Chondrocyte (in vitro differentiated cells): ENCODE results near the gene ASB3. TPM values are rescaled to one million over a fixed set of nuclear protein-coding genes. Genes with fewer than 3 reads are reported as not detected.
"Not testable (repeated sequence)": the region's sequence is repeated elsewhere in the genome, so short reads cannot be mapped to it uniquely, and the experiment has no call there.

ENCODE experiments used
- DNase-seq: peaks from one replicate; pipeline ENCODE4 v3.0.0; 2021; ENCODE audit warnings: mixed read lengths, low spot score
- H3K27ac Mint-ChIP-seq: one replicate; pipeline ENCODE4 v1.8.0; 2021; ENCODE audit warnings: mild to moderate bottlenecking, moderate library complexity, mixed read lengths; ENCODE audit not compliant: unreplicated experiment
- H3K27me3 Mint-ChIP-seq: 2 replicates; pipeline ENCODE4 v1.8.0; 2021; ENCODE audit warnings: low read depth, mixed read lengths
- H3K36me3 Mint-ChIP-seq: 2 replicates; pipeline ENCODE4 v1.8.0; 2021; ENCODE audit warnings: low read depth, mixed read lengths
- H3K4me1 Mint-ChIP-seq: 2 replicates; pipeline ENCODE4 v1.8.0; 2021; ENCODE audit warnings: low read depth, mild to moderate bottlenecking, mixed read lengths
- H3K4me3 Mint-ChIP-seq: one replicate; pipeline ENCODE4 v1.8.0; 2021; ENCODE audit warnings: mild to moderate bottlenecking, moderate library complexity, mixed read lengths; ENCODE audit not compliant: unreplicated experiment
- H3K9me3 Mint-ChIP-seq: 2 replicates; pipeline ENCODE4 v1.8.0; 2021; ENCODE audit warnings: low read depth, mixed read lengths
- CTCF ChIP-seq: fragments of 200-600 bp; sonication (generic); IDR thresholded peaks from 2 replicates; pipeline ENCODE4 v1.5.0; 2021; ENCODE audit warnings: antibody characterized with exemption, mild to moderate bottlenecking, moderate library complexity
- total RNA-seq: library from RNA; stranded (reverse); gene quantifications from 3 replicates; pipeline ENCODE4 v1.2.1, GENCODE V29; 2021

Gene ASB3
- total RNA-seq, 1 donor from 2014 or later = 20.9 TPM

- Mint-ChIP-seq H3K27me3 (no peaks in the 10 kb centered on the region), H3K36me3 (peaks cover 12% of the 10 kb centered on the region), H3K27ac (no peak overlapping the region), H3K4me1 (peaks cover 8% of the 10 kb centered on the region), H3K9me3 (no peaks in the 10 kb centered on the region), H3K4me3 (no peak overlapping the region)
- DNase-seq = no peak
- TF ChIP-seq CTCF = no peak
Measured at GRCh38 chr2:53690876-53691275, 95.9 kb downstream of the ASB3 start.

- Mint-ChIP-seq H3K27ac (no peak overlapping the region), H3K4me1 (peaks cover 15% of the 10 kb centered on the region), H3K4me3 (no peak overlapping the region), H3K27me3 (no peaks in the 10 kb centered on the region), H3K9me3 (no peaks in the 10 kb centered on the region), H3K36me3 (peaks cover 3% of the 10 kb centered on the region)
- no peak for TF ChIP-seq CTCF
- no peak for DNase-seq
Measured at GRCh38 chr2:53672881-53673522, 113.8 kb downstream of the ASB3 start.

GRCh38 chr2:53670331-53670730 lies 116.4 kb downstream of the ASB3 start:
- H3K4me1 Mint-ChIP-seq = peaks cover 15% of the 10 kb centered on the region
- H3K27me3 Mint-ChIP-seq = no peaks in the 10 kb centered on the region
- no peak overlapping the region for H3K4me3 Mint-ChIP-seq
- H3K27ac Mint-ChIP-seq = no peak overlapping the region
- no peak for TF ChIP-seq CTCF
- H3K9me3 Mint-ChIP-seq = peaks cover 2% of the 10 kb centered on the region
- peaks cover 8% of the 10 kb centered on the region for H3K36me3 Mint-ChIP-seq
- no peak for DNase-seq

- Mint-ChIP-seq H3K36me3 (peaks cover 13% of the 10 kb centered on the region), H3K27ac (no peak overlapping the region), H3K27me3 (no peaks in the 10 kb centered on the region), H3K4me1 (peaks cover 15% of the 10 kb centered on the region), H3K4me3 (no peak overlapping the region), H3K9me3 (peaks cover 8% of the 10 kb centered on the region)
- DNase-seq = no peak
- TF ChIP-seq CTCF = no peak
Measured at GRCh38 chr2:53668624-53669026, 118.1 kb downstream of the ASB3 start.

GRCh38 chr2:53667130-53667529 lies 119.6 kb downstream of the ASB3 start:
- not testable (repeated sequence) for DNase-seq, H3K4me3 Mint-ChIP-seq, H3K27me3 Mint-ChIP-seq, H3K4me1 Mint-ChIP-seq, H3K27ac Mint-ChIP-seq
- Mint-ChIP-seq H3K9me3 (peaks cover 18% of the 10 kb centered on the region), H3K36me3 (peaks cover 18% of the 10 kb centered on the region)

- H3K4me3 Mint-ChIP-seq = no peak overlapping the region
- peaks cover 4% of the 10 kb centered on the region for H3K4me1 Mint-ChIP-seq
- no peaks in the 10 kb centered on the region for H3K27me3 Mint-ChIP-seq
- peaks cover 15% of the 10 kb centered on the region for H3K9me3 Mint-ChIP-seq
- H3K27ac Mint-ChIP-seq = no peak overlapping the region
- peaks cover 13% of the 10 kb centered on the region for H3K36me3 Mint-ChIP-seq
- no peak for TF ChIP-seq CTCF
- DNase-seq = no peak
Measured at GRCh38 chr2:53660886-53661285, 125.9 kb downstream of the ASB3 start.

- H3K27me3 Mint-ChIP-seq, H3K27ac Mint-ChIP-seq, H3K4me3 Mint-ChIP-seq, H3K9me3 Mint-ChIP-seq, DNase-seq, H3K36me3 Mint-ChIP-seq: not testable (repeated sequence)
- peaks cover 20% of the 10 kb centered on the region for H3K4me1 Mint-ChIP-seq
Measured at GRCh38 chr2:53658474-53658873, 128.3 kb downstream of the ASB3 start.
